ENCODE data around the gene MCCD1. TPM values are rescaled to one million over a fixed set of nuclear protein-coding genes. Genes with fewer than 3 reads are reported as not detected.

MCCD1 gene
- total RNA-seq, 2 donors from 2014 or later, result not detected

- DNase-seq, result no peak
- intact Hi-C loops (cut with DNase I), result no loop called here
- no peak for ATAC-seq
Observed at GRCh38 chr6:31577579-31577966, 48.8 kb downstream of the MCCD1 start.

- ATAC-seq, result no peak
- DNase-seq, result no peak
- intact Hi-C loops (cut with DNase I), result no loop called here
Observed at GRCh38 chr6:31578184-31579118, 49.7 kb downstream of the MCCD1 start.

GRCh38 chr6:31579119-31579505 is 50.4 kb downstream of the MCCD1 start:
- intact Hi-C loops (cut with DNase I), result no loop called here
- no peak for ATAC-seq

More at GRCh38 chr6:31579119-31579505, 50.4 kb downstream of the MCCD1 start:
- DNase-seq, result no peak

Other genes starting within 250 kb of the MCCD1 start
- 100 to 1,000 TPM; 609 to 632 TPM for gene HLA-B, start 171.8 kb upstream of the MCCD1 start, total RNA-seq
- 10 to 100 TPM; 10.0 to 11.3 TPM for gene MICA, start 125.4 kb upstream of the MCCD1 start, total RNA-seq
- gene MICB, start 30.8 kb upstream of the MCCD1 start, total RNA-seq, result 1 to 10 TPM; 2.1 to 2.2 TPM
- gene DDX39B, start 13.0 kb downstream of the MCCD1 start, total RNA-seq, result 100 to 1,000 TPM; 188 to 224 TPM
- 1 to 10 TPM; 1.9 to 2.7 TPM for gene ATP6V1G2, start 17.6 kb downstream of the MCCD1 start, total RNA-seq
- gene NFKBIL1, start 18.6 kb downstream of the MCCD1 start, total RNA-seq, result 10 to 100 TPM; 12.9 to 14.8 TPM
- gene LTA, start 43.3 kb downstream of the MCCD1 start, total RNA-seq, result not detected
- under 1 TPM; 0.53 to 0.92 TPM for gene TNF, start 46.6 kb downstream of the MCCD1 start, total RNA-seq
- 1 to 10 TPM in 1 of 2 donors, under 1 TPM in 1; 0.84 to 1.4 TPM for gene LTB, start 53.5 kb downstream of the MCCD1 start, total RNA-seq
- 10 to 100 TPM in 1 of 2 donors, 1 to 10 TPM in 1; 9.4 to 16.0 TPM for gene LST1, start 57.3 kb downstream of the MCCD1 start, total RNA-seq
- under 1 TPM in 1 of 2 donors, not detected in 1; 0.47 TPM for gene NCR3, start 64.0 kb downstream of the MCCD1 start, total RNA-seq
- gene AIF1, start 86.3 kb downstream of the MCCD1 start, total RNA-seq, result 10 to 100 TPM; 17.0 to 37.4 TPM
- 100 to 1,000 TPM in 1 of 2 donors, 10 to 100 TPM in 1; 85.0 to 108 TPM for gene PRRC2A, start 91.8 kb downstream of the MCCD1 start, total RNA-seq
- gene BAG6, start 123.7 kb downstream of the MCCD1 start, total RNA-seq, result 100 to 1,000 TPM; 206 to 294 TPM
- 1 to 10 TPM; 1.4 to 1.7 TPM for gene APOM, start 126.9 kb downstream of the MCCD1 start, total RNA-seq
- gene C6orf47, start 131.8 kb downstream of the MCCD1 start, total RNA-seq, result 10 to 100 TPM; 17.5 to 20.1 TPM
- 10 to 100 TPM; 12.3 to 15.7 TPM for gene GPANK1, start 136.0 kb downstream of the MCCD1 start, total RNA-seq
- 100 to 1,000 TPM in 1 of 2 donors, 10 to 100 TPM in 1; 84.8 to 116 TPM for gene CSNK2B, start 137.1 kb downstream of the MCCD1 start, total RNA-seq
- gene LY6G5B, start 141.0 kb downstream of the MCCD1 start, total RNA-seq, result 1 to 10 TPM; 3.2 to 8.8 TPM
- 1 to 10 TPM; 2.2 to 2.5 TPM for gene LY6G5C, start 152.1 kb downstream of the MCCD1 start, total RNA-seq
- gene ABHD16A, start 174.4 kb downstream of the MCCD1 start, total RNA-seq, result 10 to 100 TPM; 33.5 to 36.3 TPM
- not detected for gene LY6G6F, start 177.9 kb downstream of the MCCD1 start, total RNA-seq
- gene LY6G6D, start 186.4 kb downstream of the MCCD1 start, total RNA-seq, result not detected
- gene LY6G6C, start 192.8 kb downstream of the MCCD1 start, total RNA-seq, result not detected
- gene MPIG6B, start 194.4 kb downstream of the MCCD1 start, total RNA-seq, result under 1 TPM; 0.39 to 0.41 TPM
- gene DDAH2, start 200.3 kb downstream of the MCCD1 start, total RNA-seq, result 10 to 100 TPM; 55.6 to 56.2 TPM
- gene CLIC1, start 207.6 kb downstream of the MCCD1 start, total RNA-seq, result 100 to 1,000 TPM; 151 to 196 TPM
- 1 to 10 TPM; 2.6 to 3.0 TPM for gene MSH5, start 211.0 kb downstream of the MCCD1 start, total RNA-seq
- under 1 TPM; 0.71 to 0.73 TPM for gene SAPCD1, start 233.7 kb downstream of the MCCD1 start, total RNA-seq
- gene VWA7, start 248.4 kb downstream of the MCCD1 start, total RNA-seq, result 1 to 10 TPM; 4.8 to 6.2 TPM

Measured in left cardiac atrium (tissue), 4 donors.